ENCODE results near the gene RSRC1.

- TF ChIP-seq CTCF (conservative IDR thresholded peaks at IDR 0.05; ENCODE audit: low read length) (no peak), EZH2phosphoT487 (IDR thresholded peaks at IDR 0.05; ENCODE audit: borderline replicate concordance, low read depth, low read length) (no peak)
Observed at GRCh38 chr3:158418035-158418434, 308.1 kb downstream of the RSRC1 start.
